Frontal cortex (tissue), 4 donors: ENCODE measurements around the gene IFI27. TPM values are rescaled to one million over a fixed set of nuclear protein-coding genes. Genes with fewer than 3 reads are reported as not detected.
"Not testable (repeated sequence)": the region's sequence is repeated elsewhere in the genome, so short reads cannot be mapped to it uniquely, and the experiment has no call there.

Experiments
- DNase-seq, 2 donors: peaks; one replicate each; pipeline ENCODE4 v3.0.0; 2012; ENCODE audit warnings: low spot score in 2 of 2
- FAIRE-seq: peaks from 2 replicates; lab custom pipeline; 2012; peaks lifted over from hg19 to GRCh38; lab: Jason Lieb, UNC
- total RNA-seq: library from RNA; depleted of rRNA; stranded (reverse); fragments of >200 nt; gene quantifications from one replicate; pipeline ENCODE4 v1.2.3, GENCODE V29; 2014
- donor health status: control.
- donor health status: control.
- donor health status: control.

IFI27 gene
- total RNA-seq, 1 donor from 2014 or later = 9.0 TPM

DNA sequence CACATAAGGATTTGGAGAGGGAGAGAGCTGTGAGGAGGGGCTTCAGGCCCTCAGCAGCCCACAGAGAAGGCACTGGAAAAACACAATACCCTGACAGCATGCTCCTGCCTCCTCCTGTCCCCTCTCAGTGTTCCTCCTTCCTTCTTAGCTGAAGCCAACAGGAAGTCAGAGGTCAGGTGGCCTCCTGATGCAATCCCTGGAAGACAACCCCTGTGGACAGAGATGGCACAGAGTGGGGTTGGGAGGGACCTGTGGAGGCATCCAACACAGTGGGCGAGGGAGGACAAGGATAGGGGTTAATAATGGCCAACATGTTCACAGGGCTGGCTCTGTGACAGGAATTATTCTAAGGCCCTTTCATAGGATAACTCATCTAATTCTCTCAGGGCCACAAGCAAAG is 34.2 kb downstream of the IFI27 start:
- DNase-seq (no peak), FAIRE-seq (no peak)

- no peak for FAIRE-seq
- no peak for DNase-seq
Observed at GRCh38 chr14:94145902-94146527, 35.5 kb downstream of the IFI27 start.

- DNase-seq (no peak), FAIRE-seq (no peak)
Observed at GRCh38 chr14:94152676-94153075, 42.1 kb downstream of the IFI27 start.

- no peak for DNase-seq
- no peak for FAIRE-seq
Observed at GRCh38 chr14:94153750-94154342, 43.3 kb downstream of the IFI27 start.

- FAIRE-seq, DNase-seq: not testable (repeated sequence)
Observed at GRCh38 chr14:94156143-94156542, 45.6 kb downstream of the IFI27 start.

- FAIRE-seq = no peak
Observed at GRCh38 chr14:94157197-94157596, 46.7 kb downstream of the IFI27 start.

GRCh38 chr14:94158239-94158883 is 47.8 kb downstream of the IFI27 start:
- FAIRE-seq (no peak), DNase-seq (no peak)

More at GRCh38 chr14:94157197-94157596, 46.7 kb downstream of the IFI27 start:
- DNase-seq = no peak

GRCh38 chr14:94161058-94161457 is 50.5 kb downstream of the IFI27 start:
- FAIRE-seq = no peak
- no peak for DNase-seq

- FAIRE-seq = no peak
- no peak for DNase-seq
Observed at GRCh38 chr14:94161981-94162380, 51.4 kb downstream of the IFI27 start.

GRCh38 chr14:94162466-94162865 is 51.9 kb downstream of the IFI27 start:
- no peak for DNase-seq
- no peak for FAIRE-seq

DNA sequence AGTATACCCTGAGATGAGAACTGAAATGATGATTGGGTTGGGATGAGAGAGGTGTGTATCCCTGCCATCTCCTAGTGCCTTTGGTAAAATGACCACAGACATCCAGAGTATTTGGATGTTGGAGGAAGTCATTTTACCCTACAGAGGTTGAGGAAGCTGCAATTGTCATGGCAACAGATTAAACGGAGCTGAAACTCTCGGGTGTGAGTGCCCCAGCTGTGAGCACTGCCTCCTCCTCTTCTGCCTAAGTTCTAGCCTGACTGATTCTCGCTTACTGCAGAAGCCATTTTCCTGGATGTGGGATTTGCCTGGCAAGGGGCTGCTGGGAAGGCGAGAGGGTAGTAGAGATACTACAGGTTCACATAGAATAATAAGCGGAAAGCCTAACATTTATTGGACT is 53.3 kb downstream of the IFI27 start:
- FAIRE-seq (no peak), DNase-seq (no peak)

- FAIRE-seq (no peak), DNase-seq (peak in 1 of 2 donors; percentile 29)
Observed at GRCh38 chr14:94164685-94165431, 54.3 kb downstream of the IFI27 start.

- DNase-seq (no peak), FAIRE-seq (no peak)
Observed at GRCh38 chr14:94165744-94166143, 55.2 kb downstream of the IFI27 start.

Other genes starting within 250 kb of the IFI27 start
- gene FAM181A, start 183.4 kb upstream of the IFI27 start, total RNA-seq = 2.4 TPM
- under 0.01 TPM for gene ASB2, start 134.2 kb upstream of the IFI27 start, total RNA-seq
- not detected for gene CCDC197, start 113.4 kb upstream of the IFI27 start, total RNA-seq
- gene OTUB2, start 84.4 kb upstream of the IFI27 start, total RNA-seq = 4.9 TPM
- gene DDX24, start 29.5 kb upstream of the IFI27 start, total RNA-seq = 112 TPM
- 7.3 TPM for gene IFI27L1, start 29.4 kb upstream of the IFI27 start, total RNA-seq
- gene IFI27L2, start 18.9 kb downstream of the IFI27 start, total RNA-seq = 17.9 TPM
- gene PPP4R4, start 63.6 kb downstream of the IFI27 start, total RNA-seq = 1.6 TPM
- gene SERPINA10, start 182.5 kb downstream of the IFI27 start, total RNA-seq = not detected
- gene SERPINA6, start 212.6 kb downstream of the IFI27 start, total RNA-seq = not detected